HG02970 (cell line): Measurements from ENCODE around the gene DUSP8.

Experiments used
- ATAC-seq: cut with Tn5 transposase; IDR thresholded peaks from one replicate; pipeline ENCODE4 v1.9.1; 2021; ENCODE audit warnings: mild to moderate bottlenecking, moderate library complexity, moderate number of reproducible peaks; ENCODE audit not compliant: unreplicated experiment, low FRiP score

The DUSP8 gene

DNA sequence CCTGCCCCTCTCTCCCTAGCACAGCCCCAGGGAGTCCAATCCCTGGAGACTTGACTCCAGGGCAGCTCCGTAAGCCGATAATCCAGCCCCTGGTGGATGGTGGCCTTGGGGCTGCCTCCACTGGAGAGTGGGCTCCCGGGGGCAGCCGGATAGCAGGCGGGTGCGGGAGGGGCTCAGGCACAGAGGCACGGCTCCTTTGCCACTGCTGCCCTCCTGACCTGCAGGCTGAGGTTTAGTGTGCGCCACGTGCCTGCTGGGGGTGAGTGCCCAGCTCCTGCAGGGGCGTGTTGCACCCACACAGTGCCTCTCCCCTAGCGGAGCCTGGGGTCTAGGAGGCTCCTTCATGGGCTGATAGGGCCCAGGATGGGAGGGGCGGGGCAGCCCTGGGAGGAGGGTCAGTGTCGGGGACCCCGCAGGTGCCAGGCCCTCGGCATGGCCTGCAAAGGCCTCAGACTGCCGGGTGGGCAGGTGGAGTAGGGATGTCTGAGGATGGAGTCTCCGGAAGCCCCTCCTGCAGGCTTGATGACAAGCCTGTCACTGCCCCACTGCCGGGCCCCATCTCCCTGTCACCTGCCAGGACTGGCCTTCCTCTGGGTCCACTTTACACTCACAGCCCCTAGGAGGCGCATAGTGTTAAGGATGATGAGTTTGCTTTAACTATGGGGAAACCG is 5.6 kb downstream of the DUSP8 start:
- no peak for ATAC-seq

DNA sequence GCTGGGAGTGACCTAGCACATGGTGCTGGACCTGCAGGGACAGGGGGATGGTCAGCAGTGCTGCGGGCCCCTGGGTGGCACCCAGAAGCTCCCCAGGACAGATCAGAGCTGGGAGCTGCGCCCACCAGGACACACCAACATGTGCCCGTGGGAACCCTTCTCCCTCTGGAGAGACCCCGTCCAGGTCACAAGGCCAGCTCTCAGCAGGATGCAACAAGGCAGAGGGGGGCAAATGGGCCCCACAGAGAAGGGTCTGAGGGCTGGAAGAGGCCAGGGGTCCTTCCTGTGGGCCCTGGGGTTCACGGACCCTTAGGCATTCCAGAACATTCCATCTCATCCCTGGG is 6.2 kb downstream of the DUSP8 start:
- ATAC-seq = no peak

DNA sequence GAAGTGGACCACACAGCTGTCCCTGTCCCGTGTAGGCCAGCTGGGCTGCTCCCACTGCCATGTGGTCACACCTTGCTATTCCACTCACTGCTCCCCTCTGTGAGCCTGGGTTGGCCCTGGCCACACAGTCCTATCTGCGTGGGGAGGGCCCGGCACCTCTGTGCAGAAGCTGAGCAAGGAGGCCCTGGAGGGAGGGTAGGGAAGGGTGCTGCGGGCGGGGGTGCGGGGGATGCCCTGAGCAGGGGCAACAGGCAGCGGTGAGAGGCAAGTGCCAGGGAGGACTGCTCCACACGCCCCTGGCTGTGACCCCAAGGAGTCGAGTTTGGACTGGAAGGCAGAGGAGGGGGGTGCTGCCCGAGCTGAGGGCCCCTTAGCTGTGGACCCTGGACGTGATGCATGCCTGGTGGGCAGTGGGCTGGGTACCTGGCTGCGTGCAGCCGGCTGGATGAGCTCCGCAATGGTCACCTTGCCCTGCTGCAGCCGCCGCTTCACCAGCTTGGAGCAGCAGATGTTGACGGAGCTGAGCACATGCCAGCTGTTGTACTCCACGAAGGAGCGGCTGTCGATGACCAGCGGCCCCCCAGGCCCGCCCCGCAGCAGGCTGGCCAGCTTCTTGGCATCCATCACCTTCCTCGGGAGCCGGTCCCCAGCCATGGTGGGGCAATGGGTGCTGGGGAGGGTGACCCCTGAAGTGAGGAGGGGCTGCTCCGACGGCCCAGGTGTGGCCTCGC is 6.7 kb downstream of the DUSP8 start:
- no peak for ATAC-seq

DNA sequence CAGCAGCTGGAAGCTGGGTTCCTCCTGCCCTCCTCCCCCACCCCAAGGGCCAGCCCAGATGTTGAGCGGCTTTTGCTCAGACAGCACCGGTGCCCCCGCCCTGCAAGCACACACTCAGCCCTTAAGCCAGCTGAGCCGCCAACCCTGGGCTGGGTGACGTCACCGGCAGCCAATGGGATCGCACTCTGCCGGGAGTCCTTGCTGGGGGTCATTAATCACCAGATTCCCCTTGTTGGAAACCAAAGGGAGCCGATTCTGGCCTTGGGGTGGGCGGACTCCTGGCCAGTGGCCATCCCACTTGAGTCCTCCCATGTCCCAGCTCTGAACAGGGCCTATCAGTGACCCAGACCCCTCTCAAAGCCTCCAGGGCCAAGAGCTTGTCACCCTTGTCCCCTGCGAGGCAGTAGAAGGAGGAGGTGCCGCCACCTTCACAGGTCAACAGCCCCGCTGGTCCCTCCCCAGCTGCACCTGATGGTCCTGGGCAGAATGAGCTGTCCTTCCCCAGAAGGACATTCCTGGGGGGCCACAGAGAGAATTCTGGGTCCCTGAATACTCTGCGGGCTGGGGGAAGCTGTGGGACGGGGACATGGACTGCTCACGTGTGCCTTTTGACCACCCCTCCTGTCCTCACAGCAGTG is 7.4 kb downstream of the DUSP8 start:
- no peak for ATAC-seq

DNA sequence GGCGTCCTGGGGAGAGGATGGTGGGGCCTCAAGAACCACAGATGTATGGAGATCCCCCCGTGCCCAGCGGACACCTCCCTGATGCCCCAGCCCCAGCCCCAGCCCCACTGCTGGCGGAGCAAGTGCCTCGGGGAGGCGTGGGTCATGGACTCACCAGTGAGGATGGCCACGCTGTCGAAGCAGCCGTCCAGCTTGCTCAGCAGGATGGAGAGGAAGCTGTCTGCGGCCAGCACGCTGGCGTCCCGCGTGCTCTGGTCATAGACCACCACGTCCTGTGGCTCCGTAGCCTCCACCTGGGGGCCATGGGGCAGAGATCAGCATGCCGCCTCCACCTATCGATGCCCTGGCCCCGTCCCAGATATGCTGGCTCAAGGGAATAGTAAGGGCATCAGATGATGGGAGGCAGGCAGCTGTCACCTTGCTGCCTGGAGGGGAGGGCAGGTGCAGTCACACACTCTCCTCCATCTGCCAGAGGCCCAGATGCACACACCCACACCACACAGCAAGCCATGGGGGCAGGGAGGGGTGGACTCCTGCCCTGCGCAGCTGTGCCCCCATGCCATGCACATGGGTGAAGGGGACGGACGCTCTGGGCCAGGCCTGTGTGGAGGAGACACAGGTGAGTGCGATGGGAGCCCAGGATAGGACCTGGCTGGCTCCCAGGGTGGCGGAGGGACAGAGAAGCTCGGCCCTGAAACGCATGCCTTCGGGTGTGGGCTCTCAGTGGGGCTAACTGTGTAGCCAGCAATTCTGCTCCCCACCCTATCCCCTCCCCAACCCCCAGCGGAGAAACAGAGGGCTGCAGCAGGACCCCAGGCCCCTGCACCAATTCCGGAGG is 8.2 kb downstream of the DUSP8 start:
- ATAC-seq = no peak

DNA sequence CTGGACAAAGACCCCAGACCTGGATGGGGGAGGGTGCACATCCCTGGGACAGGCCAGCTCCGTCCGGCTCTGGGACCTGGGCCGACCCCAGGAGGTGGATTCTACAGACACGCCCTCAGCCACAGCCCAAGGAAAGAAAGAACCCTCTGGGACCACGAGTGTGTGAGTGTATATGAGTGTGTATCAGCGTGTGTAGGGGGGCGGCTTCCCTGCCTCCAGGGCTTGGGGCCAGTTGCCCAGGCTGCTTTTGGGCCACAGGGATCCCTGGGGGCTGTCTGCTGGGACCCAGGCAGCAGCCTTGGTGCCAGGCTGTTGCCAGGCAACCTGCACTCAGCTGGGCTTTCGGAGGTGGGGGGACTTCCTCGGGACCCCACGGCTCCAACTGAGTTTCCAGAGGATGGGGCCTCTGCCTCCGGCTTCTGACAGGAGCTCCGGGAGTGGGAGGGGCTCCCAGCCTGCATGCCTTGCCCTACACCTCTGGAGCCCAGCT is 8.9 kb downstream of the DUSP8 start:
- no peak for ATAC-seq

DNA sequence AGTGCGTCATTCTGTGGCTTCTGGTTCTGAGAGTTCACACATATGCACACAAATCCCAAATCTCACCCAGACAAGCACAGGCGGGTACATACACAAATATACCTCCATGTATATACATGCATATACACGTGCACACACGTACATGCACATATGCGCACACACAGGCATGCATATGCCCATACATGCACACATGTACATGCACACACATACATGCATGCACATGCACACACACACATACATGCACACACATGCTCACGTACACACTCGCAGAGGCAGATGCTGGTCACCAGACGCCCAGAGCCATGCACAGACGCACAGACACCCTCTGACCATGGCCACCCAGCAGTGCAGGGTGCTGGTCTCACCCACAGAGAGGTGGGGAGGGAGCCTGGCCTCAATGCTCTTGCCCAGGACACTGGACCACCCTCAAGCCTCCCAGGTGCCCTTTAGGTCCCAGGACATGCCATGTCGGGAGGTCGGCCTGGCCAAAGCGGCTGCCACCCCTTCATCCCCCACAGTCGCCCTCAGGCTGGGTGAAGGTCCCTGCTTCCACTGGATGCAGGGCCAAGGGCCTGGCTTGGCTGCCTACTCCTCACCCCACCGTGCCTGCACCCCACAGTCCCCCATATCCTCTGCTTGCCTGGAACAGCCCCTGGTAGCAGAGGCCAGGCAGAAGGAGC is 9.5 kb downstream of the DUSP8 start:
- ATAC-seq = no peak

DNA sequence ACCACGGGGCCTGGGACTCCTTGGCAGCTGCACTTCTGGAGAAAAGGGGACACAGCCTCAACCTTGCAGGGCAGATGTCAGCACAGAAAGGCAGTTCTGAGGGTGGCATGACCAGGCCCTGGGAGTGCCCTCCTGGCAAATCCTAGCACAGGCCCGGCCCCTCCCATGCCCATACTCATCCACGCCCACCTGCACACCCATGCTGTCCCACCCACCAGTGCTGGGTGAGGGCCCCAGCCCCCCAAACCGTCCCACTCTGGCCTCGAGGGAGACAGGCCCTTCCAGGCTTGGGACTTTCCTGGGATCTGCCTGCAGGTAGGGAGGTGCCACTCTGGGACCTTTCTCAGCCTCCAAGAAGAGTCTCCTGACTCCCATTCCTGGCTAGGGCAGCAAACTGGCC is 10.1 kb downstream of the DUSP8 start:
- ATAC-seq = no peak

DNA sequence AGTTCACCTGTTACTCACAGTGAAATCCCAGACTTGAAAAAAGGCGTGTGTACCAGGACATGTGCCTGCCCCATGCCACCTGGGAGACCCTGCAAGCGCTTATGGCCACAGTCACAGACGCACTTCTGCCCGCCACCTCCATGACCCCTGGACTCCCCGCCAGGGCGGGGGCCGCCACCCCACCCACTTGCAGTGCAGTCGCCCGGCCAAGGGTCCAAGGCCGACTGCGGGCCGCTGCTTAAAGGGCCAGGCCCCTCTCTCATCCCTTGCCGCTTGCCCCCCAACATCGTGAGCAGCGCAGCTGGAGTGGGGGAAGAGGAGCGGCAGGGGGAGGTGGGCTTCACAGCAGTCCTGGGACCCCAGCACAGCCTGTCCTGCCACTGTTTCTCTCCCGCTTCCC is 10.8 kb downstream of the DUSP8 start:
- ATAC-seq = no peak

DNA sequence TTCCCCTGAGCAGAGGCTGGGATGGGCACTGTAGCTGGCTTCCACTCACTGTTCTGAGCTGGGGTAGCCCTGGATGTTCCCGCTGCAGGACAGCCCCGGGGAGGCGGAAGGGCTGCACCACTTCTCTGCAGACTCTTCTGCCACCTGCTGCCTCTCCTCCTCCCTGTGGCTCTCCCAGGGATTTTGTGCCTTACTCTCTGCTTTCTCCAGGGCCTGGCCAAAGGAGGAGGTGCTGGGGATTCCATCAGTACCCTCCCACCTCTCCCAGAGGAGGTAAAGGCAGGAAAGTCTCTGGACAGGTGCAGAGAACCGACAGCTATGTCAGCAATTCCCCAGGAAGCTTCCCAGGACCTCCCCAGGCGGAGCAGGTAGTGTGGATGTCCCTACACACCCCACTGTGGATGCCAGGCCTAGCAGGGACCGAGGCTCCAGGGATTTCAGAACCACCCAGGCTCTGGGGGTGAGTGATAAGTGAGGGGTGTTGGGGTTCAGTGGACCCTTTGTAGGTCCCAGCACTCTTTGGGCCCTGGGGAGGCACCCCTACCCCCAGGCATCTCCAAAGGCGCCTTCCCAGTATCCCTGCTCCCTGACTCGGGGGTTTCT is 11.3 kb downstream of the DUSP8 start:
- no peak for ATAC-seq

DNA sequence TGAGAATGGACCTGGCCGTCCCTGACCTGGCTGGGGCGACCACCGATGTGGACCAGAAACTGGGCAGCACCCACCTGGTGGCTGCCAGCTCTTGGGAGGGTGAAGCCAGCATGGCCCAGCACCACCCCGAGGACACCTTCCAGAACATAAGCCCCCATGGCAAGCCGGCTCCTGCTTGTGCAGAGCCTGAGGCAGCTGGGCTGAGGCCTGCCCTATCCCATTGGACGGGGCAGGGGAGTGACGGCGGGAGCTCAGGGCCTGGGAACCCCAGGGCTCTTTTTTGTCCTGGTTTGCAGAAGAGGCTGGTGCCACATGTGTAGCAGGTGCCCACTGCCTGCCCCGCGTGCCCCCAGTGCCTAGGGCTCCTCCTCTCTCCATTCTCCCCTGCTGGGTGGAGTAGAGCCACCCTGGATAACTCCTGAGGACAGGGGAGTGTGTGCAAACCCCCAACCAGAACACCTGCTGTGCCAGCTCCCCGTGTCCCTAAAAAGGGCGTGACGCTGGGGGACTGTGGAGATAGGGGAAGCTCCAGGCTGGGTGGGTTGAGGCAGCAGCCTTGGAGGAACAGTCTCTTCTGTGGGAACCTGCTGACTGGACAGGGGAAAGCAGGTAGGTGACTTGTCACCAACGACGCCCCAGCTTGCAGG is 11.9 kb downstream of the DUSP8 start:
- no peak for ATAC-seq

DNA sequence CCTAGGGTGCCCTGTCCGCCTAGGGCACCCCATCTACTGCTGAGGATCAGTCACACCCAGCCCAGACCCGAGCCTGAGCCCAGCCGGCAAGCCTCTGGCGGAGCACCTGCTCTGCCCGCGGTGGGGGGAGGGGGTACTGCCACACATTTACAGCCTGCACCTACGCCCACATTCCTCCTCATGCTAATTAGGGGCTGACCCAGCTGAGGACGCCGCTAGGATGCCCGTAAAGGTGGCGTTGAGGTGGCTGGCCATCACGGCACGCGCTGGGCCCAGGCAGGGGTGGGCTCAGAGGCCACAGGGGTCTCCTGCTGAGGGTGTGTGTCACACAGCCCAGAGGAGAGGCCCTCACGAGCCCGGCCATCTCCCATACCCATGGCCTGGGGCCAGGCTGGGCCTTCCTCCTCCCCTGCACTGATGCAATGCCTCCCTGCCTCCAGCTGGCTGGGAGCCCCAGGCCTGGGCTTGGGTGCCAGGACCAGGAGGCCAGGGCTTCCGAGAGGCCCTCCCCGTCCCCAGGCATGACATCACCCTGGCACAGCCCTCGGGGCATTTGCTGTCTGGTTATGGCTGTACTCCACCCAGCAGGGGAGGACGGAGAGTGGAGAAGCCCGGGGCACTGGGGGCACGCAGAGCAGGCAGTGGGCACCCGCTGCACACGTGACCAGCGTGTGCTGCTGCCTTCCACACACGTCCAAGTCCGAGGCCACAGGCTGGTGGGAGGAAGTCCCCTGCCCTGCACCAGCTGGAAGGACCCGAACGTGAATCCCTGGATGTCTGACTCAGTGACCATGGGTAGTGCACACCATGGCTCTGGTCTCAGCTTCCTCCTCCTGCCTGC is 12.7 kb downstream of the DUSP8 start:
- no peak for ATAC-seq

DNA sequence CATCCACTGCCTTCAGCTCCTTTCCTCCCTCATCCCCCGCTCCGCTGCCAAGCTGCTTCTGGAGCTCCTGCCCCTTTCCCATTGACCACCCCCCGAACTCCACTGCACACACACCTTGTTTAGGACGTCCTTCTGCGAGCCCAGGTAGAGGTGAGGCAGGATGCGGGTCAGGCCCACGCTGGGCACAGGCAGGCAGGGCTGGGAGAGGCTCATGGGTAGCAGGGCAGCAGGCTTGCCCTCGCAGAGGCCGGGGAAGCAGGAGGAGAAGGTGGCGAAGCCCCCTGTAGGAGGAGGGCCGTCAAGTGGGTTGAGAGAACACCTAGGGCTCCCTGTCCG is 13.3 kb downstream of the DUSP8 start:
- ATAC-seq = no peak

DNA sequence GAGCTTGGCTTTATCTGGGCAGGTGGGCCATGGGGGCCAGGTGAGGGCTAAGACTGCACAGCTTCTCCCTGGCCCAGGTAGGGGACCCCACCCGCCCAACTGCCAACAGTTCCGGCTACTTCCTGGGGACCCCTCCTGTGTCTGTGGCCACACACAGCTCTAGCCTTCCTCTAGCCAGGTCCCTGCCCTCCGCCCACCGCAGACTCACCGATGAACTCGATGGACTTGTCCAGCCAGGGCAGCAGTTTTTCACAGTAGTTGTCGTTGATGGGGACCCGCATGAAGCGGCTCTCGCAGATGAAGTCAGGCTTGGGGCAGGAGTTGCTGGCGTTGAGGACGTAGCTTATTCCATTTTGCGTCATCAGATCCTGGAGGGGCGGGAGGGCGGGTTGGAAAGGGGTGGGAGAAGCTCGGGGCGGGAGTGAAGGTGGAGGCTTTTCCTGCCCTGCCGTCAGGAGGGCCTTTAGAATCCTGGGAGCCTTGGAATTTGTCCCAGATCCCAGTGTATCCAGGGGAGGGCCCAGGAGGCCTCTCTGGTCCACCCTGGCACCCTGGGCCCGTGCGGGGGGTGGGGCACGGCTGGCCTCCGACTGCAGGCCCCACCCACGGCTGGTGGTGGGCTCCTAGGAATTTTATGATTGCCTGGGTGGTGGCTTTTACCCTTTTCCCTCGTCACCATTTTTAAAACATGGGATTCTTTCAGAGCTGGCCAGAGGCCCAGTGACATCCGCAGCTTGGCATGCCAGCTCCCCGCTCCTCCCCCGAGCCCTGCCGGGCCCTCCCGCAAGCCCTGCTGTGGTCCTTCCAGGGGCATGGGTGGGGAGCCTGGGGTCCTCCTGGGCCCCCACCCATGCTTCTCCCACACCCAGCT is 13.9 kb downstream of the DUSP8 start:
- no peak for ATAC-seq

DNA sequence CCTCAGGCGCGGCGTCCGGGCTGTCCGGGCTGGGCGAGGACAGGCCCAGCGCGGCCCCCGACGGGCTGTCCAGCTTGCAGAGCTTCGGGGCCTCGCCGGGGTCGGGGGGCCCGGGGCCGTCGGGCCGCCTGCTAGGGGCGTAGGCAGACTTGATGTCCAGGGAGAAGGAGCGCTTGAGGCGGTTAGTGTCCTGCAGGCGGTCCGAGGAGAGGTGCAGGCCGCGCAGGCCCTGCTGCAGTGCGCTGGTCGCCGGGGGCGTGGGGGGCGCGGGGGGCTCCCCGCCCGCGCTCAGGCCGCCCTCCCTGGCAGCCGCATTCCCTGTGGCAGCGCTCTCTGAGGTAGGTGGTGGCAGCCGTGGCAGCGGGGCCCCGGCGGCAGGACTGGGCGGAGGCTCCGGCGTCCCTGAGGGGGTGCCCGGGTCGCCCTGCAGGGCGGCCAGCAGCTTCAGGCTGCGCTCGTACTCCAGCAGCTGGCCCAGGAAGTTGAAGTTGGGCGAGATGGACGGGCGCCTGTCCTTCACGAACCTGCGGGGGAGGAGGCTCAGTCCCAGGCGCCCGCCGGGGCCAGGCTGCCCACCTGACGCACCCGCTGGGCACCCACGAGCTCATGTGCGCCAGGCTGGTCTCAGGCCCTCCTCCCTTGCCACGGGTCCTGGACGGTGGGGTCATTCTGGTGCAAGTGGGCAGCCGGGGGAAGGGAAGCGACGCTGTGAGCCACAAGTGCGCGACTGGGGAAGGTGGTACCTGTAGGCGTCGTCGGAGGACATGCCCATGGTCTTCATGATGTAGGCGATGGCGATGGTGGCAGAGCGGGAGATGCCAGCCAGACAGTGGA is 14.8 kb downstream of the DUSP8 start:
- no peak for ATAC-seq

DNA sequence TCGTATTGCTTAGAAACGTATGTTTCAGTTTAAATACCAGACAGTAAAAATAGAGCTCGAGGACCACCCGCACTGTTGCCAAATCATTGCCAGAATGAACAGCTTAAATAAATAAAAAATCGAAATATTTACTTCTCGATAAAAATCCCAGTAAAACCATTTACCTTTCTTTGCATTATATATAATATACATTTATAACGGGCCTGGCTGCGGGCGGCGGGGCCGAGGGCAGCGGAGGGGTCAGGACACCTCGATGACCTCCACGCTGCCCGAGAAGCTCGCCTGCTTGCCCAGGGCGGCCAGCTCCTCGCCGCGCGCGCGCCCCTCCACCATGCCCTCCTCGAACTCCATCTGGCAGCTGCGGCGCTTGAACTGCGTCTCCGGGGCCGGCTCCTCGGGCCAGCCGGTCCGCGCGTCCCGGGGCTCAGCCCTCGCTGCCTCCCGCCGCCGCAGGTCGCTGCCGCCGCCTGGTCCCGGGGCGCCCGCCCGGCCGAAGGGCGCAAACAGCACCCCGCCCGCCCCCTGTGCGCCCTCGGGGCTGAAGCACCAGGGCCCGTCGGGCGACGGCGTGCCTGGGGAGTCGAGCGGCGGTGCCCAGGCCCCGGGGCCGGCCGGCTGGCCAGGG is 15.7 kb downstream of the DUSP8 start:
- ATAC-seq = no peak
